Calu3 (cell line): ENCODE measurements around the gene NKD1. TPM values are rescaled to one million over a fixed set of nuclear protein-coding genes. Genes with fewer than 3 reads are reported as not detected.

Experiments
- BruUV-seq: library from RNA; stranded (reverse); fragments of 400-500 nt; replicated peaks from 2 replicates; lab custom pipeline; 2021; lab: Mats Ljungman, UMichigan
- CTCF ChIA-PET: fragments of 300-600 bp; sonication (Branson Sonifier 250); formaldehyde crosslinking; loops from one replicate; lab custom pipeline; 2022; ENCODE audit warnings: antibody characterized with exemption; lab: Charles Lee
- DNase-seq: peaks from one replicate; pipeline ENCODE4 v3.0.0; 2022
- H3K27ac Mint-ChIP-seq: one replicate; pipeline ENCODE4 v1.8.0; 2022; ENCODE audit warnings: mixed read lengths; ENCODE audit not compliant: unreplicated experiment
- H3K27me3 Mint-ChIP-seq: one replicate; pipeline ENCODE4 v1.8.0; 2022; ENCODE audit warnings: mixed read lengths; ENCODE audit not compliant: unreplicated experiment
- H3K36me3 Mint-ChIP-seq: one replicate; pipeline ENCODE4 v1.8.0; 2022; ENCODE audit warnings: mild to moderate bottlenecking, moderate library complexity, mixed read lengths; ENCODE audit not compliant: insufficient read depth, unreplicated experiment
- H3K4me1 Mint-ChIP-seq: one replicate; pipeline ENCODE4 v1.8.0; 2022; ENCODE audit warnings: mild to moderate bottlenecking, low read depth, mixed read lengths; ENCODE audit not compliant: unreplicated experiment
- H3K4me3 Mint-ChIP-seq: one replicate; pipeline ENCODE4 v1.8.0; 2022; ENCODE audit warnings: mild to moderate bottlenecking, low read depth, moderate library complexity, mixed read lengths; ENCODE audit not compliant: unreplicated experiment
- H3K9me3 Mint-ChIP-seq: one replicate; pipeline ENCODE4 v1.8.0; 2022; ENCODE audit warnings: low read depth, mixed read lengths; ENCODE audit not compliant: unreplicated experiment
- CTCF ChIP-seq: fragments of 200-600 bp; IDR thresholded peaks from one replicate; pipeline ENCODE4 v1.8.0; 2022; ENCODE audit warnings: antibody characterized with exemption; ENCODE audit not compliant: unreplicated experiment
- intact Hi-C: fragments of 100-400 bp; cut with micrococcal nuclease; formaldehyde crosslinking; loops from one replicate; pipeline ENCODE4 v1.10.0; 2022; ENCODE audit not compliant: unreplicated experiment
- total RNA-seq: library from RNA; stranded (reverse); gene quantifications from 2 replicates; pipeline ENCODE4 v1.2.3, GENCODE V29; 2022

The NKD1 gene
- total RNA-seq, 1 experiment from 2014 or later: 0.31 TPM

DNA sequence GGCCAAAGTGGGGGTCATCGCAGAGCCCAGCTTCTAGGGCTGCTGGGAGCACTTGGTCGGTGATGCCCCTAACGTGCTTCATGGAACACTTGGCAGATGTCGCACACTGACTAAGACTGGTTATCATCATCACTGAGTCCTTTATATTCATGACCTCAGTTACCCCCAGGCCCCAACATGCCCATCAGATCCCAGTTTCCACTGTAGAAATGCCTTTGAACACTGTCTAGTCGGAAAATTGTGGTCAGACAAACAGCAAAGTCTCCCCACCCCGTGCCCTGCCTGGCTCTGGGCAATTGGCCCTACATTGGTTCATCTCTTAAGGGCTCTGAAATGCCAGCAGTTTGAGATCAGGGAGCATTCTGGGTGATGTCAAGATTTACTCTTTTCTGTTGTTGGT is 51.3 kb downstream of the NKD1 start:
- no peak overlapping the region for H3K27ac Mint-ChIP-seq
- intact Hi-C loops: no loop called here
- peaks cover 96% of the 10 kb centered on the region for H3K27me3 Mint-ChIP-seq
- H3K4me3 Mint-ChIP-seq: no peak overlapping the region
- no peaks in the 10 kb centered on the region for H3K36me3 Mint-ChIP-seq
- BruUV-seq: no TSS peak
- no peak for DNase-seq
- no peaks in the 10 kb centered on the region for H3K4me1 Mint-ChIP-seq
- TF ChIP-seq CTCF: no peak
- CTCF ChIA-PET: no interaction called here
- H3K9me3 Mint-ChIP-seq: no peaks in the 10 kb centered on the region

DNA sequence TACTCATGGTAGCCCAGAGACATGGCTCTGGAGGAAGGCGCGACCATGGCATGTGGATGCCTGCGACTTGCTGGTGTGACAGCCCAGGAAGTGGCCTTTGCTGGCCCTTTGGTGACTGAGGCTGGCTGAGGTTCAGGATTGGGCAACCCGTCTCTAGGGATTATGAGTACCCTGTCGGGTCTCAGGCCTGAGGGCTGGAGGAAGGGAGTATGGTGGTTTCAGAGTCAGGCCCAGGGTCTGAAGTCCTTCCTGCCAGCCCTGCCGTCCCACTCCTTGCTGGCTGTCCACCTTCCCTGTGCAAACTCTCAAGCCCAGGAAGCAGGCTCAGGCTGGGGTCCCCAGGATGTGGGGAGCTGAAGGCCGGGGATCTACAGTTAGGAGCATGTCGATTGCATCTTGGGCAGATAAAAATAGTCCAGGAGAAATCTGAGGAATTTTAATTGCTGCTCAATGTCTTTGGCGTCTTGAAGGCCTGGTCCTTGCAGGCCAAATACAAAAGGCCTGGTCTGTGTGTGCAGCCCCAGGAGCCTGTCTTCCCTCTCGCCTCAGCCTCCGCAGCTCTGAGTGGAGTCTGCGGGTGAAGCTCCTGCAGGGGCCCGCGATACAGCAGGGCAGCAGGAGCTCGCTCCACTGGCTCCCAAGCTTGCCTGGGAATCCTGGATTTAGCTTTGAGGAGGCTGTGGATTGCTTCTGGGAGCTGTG is 52.5 kb downstream of the NKD1 start:
- Mint-ChIP-seq H3K9me3 (no peaks in the 10 kb centered on the region), H3K27ac (no peak overlapping the region), H3K4me1 (no peaks in the 10 kb centered on the region), H3K27me3 (peaks cover 86% of the 10 kb centered on the region), H3K36me3 (no peaks in the 10 kb centered on the region), H3K4me3 (no peak overlapping the region)
- no peak for TF ChIP-seq CTCF
- no TSS peak for BruUV-seq
- CTCF ChIA-PET: interaction anchor here (0.6 to 0.7 kb wide), 4 partner anchors 10 to 572 kb away, joined by 3 to 7 read pairs (median 5); no protein-coding TSS in a partner anchor
- DNase-seq: no peak
- intact Hi-C loops: no loop called here

- CTCF ChIA-PET: interaction anchor here (0.7 kb wide), 3 partner anchors 11 to 571 kb away, joined by 3 to 7 read pairs (median 4); no protein-coding TSS in a partner anchor
- Mint-ChIP-seq H3K9me3 (no peaks in the 10 kb centered on the region), H3K4me3 (no peak overlapping the region), H3K27ac (no peak overlapping the region), H3K27me3 (peaks cover 86% of the 10 kb centered on the region), H3K4me1 (no peaks in the 10 kb centered on the region), H3K36me3 (no peaks in the 10 kb centered on the region)
- intact Hi-C loops: no loop called here
- TF ChIP-seq CTCF: no peak
- no TSS peak for BruUV-seq
- no peak for DNase-seq
These were observed 53.1 kb downstream of the NKD1 start for GRCh38 chr16:50601341-50601740.

- Mint-ChIP-seq H3K4me1 (no peaks in the 10 kb centered on the region), H3K27ac (no peak overlapping the region), H3K9me3 (no peaks in the 10 kb centered on the region), H3K36me3 (no peaks in the 10 kb centered on the region), H3K4me3 (no peak overlapping the region), H3K27me3 (peaks cover 86% of the 10 kb centered on the region)
- BruUV-seq: no TSS peak
- no peak for DNase-seq
- intact Hi-C loops: no loop called here
- CTCF ChIA-PET: no interaction called here
- TF ChIP-seq CTCF: no peak
These were observed 53.9 kb downstream of the NKD1 start for GRCh38 chr16:50602126-50602525.
